GM12872 (cell line): Measurements from ENCODE around the gene ABL2.

ENCODE experiments used
- TF ChIP-seq, protein P1 (sequence below): IDR thresholded peaks from 3 replicates; pipeline ENCODE4 v1.5.1; 2011; ENCODE audit warnings: low read depth, mild to moderate bottlenecking, low read length, moderate library complexity; ENCODE audit not compliant: insufficient read depth

The ABL2 gene

GRCh38 chr1:179164494-179164893, 65.0 kb downstream of the ABL2 start:
- TF ChIP-seq, protein P1, sequence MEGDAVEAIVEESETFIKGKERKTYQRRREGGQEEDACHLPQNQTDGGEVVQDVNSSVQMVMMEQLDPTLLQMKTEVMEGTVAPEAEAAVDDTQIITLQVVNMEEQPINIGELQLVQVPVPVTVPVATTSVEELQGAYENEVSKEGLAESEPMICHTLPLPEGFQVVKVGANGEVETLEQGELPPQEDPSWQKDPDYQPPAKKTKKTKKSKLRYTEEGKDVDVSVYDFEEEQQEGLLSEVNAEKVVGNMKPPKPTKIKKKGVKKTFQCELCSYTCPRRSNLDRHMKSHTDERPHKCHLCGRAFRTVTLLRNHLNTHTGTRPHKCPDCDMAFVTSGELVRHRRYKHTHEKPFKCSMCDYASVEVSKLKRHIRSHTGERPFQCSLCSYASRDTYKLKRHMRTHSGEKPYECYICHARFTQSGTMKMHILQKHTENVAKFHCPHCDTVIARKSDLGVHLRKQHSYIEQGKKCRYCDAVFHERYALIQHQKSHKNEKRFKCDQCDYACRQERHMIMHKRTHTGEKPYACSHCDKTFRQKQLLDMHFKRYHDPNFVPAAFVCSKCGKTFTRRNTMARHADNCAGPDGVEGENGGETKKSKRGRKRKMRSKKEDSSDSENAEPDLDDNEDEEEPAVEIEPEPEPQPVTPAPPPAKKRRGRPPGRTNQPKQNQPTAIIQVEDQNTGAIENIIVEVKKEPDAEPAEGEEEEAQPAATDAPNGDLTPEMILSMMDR: no peak

DNA sequence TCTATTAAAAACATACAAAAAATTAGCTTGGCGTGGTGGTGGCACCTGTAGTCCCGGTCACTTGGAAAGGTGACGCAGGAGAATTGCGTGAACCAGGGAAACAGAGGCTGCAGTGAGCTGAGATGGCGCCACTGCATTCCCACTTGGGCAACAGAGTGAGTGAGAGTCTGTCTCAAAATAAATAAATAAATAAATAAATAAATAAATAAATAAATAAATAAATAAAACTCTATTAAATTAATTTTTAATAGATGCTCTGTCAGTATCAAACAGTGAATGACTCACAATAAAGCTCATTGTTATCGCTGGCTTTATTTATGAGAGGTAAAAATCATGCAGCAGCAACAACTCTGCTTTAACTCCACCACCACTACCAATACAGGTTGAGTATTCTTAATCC, 72.8 kb downstream of the ABL2 start:
- TF ChIP-seq, protein P1: no peak

DNA sequence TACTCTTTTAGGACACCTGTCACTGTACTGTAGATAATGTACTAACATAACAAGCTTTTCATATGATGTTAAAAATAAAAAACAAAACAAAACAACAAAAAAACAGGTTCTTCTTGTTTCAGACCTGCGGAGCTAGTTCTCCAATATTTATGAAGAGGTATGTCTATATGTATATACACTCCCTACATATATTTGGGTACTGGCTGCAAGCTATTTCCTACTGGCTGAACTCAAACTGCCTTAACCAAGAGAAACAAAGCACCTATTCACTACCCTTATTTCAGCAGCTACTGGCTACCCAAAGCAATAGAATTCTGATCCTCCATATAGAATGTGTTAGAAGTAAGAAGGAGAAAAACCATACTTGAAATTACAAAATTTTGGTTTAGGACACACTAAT, 73.5 kb downstream of the ABL2 start:
- TF ChIP-seq, protein P1: no peak

- TF ChIP-seq, protein P1: no peak
Observed at GRCh38 chr1:179155615-179156014, 73.9 kb downstream of the ABL2 start.

GRCh38 chr1:179154437-179154836, 75.0 kb downstream of the ABL2 start:
- TF ChIP-seq, protein P1: no peak

- TF ChIP-seq, protein P1: no peak
Observed at GRCh38 chr1:179153217-179153616, 76.3 kb downstream of the ABL2 start.

DNA sequence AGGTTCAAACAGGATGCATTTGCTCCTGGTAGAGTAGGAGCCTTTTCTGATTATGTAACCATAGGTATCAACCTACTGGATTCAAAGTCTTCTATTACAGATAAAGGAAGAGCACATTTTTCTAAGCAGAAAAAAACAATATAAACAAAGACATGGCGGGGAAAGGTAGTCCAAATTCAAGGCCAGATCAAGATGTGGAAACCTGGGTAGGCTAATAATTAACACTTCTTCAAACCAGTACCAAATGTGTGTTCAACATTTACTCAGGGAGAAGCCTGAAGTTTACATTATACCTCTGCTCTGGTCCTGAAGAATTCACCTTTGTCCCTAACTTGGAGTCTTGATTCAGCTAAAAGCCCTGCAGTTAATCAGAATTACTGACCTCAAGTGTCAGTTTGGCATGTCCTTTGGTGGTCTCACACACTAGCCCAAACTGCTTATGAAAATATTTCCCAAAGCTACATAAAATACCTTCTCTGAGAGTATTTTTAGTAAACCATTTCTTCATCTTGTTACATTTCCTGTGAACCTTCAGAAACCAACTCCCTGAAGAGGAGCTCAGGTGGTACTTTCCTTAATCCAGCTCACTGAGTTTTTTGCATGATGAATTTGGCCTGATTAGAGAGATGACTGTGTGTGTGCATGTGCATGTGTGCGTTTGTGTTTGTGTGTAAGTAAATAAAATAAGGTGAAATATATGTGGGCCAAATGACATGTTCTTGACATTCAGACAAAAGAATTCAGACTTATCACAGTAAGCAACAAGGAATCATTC, 77.4 kb downstream of the ABL2 start:
- TF ChIP-seq, protein P1: no peak
